C4-2B (cell line): ENCODE measurements around the gene ZSWIM9.

ENCODE experiments used
- H3K27ac ChIP-seq: fragments of 450-650 bp; 2 replicates; pipeline ENCODE4 v1.5.1; 2017
- ZFX ChIP-seq: fragments of 450-650 bp; IDR thresholded peaks from 2 replicates; pipeline ENCODE4 v1.6.1; 2017
- TF ChIP-seq, protein P1 (sequence below): fragments of 450-650 bp; conservative IDR thresholded peaks from 2 replicates; pipeline ENCODE4 v1.5.1; 2017; ENCODE audit warnings: mild to moderate bottlenecking

Gene ZSWIM9

DNA sequence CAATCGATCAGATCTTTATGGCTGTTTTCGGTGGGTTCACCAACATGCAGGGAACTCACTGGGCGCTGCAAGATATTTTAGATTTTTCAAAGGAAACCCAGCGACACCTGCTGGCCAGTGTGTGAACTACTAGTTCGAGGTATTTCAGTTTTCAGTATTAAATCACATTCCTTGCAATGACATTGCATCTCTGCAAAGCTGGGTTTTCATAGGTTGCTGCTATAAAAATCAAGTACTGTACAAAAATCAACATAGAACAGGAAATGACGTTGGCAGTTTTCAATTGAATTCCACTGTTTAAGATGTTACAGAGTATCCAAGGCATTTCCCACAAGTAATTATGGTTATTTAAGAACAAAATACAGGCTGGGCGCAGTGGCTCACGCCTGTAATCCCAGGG, 17.9 kb upstream of the ZSWIM9 start:
- no peak overlapping the region for H3K27ac ChIP-seq
- no peak for TF ChIP-seq ZFX
- TF ChIP-seq, protein P1, sequence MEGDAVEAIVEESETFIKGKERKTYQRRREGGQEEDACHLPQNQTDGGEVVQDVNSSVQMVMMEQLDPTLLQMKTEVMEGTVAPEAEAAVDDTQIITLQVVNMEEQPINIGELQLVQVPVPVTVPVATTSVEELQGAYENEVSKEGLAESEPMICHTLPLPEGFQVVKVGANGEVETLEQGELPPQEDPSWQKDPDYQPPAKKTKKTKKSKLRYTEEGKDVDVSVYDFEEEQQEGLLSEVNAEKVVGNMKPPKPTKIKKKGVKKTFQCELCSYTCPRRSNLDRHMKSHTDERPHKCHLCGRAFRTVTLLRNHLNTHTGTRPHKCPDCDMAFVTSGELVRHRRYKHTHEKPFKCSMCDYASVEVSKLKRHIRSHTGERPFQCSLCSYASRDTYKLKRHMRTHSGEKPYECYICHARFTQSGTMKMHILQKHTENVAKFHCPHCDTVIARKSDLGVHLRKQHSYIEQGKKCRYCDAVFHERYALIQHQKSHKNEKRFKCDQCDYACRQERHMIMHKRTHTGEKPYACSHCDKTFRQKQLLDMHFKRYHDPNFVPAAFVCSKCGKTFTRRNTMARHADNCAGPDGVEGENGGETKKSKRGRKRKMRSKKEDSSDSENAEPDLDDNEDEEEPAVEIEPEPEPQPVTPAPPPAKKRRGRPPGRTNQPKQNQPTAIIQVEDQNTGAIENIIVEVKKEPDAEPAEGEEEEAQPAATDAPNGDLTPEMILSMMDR = peak; percentile 74

GRCh38 chr19:48154003-48154402, 16.5 kb upstream of the ZSWIM9 start:
- no peak overlapping the region for H3K27ac ChIP-seq
- TF ChIP-seq ZFX = no peak
- TF ChIP-seq, protein P1 = no peak

DNA sequence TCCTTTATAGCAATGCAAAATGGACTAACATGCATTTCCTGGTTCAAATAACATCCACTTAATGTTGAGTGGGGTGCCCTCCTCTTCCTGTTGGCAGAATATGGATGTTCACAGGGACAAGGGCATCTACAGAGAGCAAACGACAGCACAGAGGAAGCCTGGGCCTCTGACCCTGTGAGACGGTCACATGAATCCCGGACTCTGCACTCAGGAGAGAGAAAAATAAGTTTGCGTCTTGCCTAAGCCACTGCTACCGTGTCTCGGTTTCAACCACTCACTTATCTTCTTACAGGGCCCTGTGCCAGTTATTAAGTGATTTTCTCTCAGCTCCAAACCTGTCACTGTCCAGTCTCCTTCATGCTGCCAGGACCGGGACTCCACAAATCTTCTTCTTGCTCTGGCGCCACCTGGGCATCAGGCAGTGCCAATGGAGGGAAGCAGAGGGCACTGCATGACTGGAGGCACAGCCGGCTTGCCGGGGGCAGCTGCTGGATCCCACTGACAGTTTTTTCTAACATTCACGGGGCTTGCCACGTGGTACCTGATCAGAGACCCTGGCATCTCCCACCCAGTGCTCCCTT, 12.2 kb upstream of the ZSWIM9 start:
- no peak overlapping the region for H3K27ac ChIP-seq
- TF ChIP-seq, protein P1 = no peak
- TF ChIP-seq ZFX = no peak

DNA sequence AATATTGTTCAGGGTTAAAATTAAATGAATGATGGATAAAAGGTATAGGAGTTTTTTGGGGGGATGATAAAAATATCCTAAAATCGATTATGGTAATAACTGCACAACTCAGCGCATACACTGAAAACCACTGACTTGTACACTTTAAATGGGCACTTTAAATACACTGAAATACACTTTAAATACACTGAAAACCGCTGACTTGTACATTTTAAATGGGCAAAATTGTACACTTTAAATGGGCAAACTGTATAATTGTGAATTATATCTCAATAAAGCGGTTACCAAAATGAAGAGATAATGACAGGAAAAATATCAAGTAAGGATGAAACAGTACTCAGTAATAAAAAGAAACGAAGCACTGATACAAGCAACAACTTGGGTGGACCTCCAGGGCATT, 1.8 kb upstream of the ZSWIM9 start:
- no peak overlapping the region for H3K27ac ChIP-seq
- no peak for TF ChIP-seq ZFX
- TF ChIP-seq, protein P1 = no peak

DNA sequence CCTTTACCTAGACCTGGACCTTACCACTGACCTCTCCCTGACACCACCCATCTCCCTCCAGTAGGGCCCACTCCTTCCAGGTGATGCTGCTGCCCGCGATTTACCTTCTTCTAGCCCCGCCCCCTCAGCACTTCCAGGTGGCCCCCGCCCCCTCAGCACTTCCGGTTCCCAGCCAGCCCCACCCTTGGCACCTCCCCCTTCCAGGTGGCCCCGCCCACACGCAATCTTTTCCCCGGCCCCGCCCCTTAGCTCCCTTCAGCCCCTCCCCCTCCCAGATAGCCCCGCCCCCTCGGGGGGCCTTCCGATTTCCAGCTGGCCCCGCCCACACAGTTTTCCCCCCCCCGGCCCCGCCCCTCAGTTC, 922 bp upstream of the ZSWIM9 start:
- TF ChIP-seq, protein P1 = no peak
- TF ChIP-seq ZFX = no peak
- peak overlapping the region; percentile 91 for H3K27ac ChIP-seq

GRCh38 chr19:48170817-48171347, 402 bp downstream of the ZSWIM9 start:
- peak overlapping the region; percentile 91 for H3K27ac ChIP-seq
- TF ChIP-seq ZFX = no peak
- TF ChIP-seq, protein P1 = no peak

GRCh38 chr19:48171710-48172109, 1.2 kb downstream of the ZSWIM9 start:
- H3K27ac ChIP-seq = no peak overlapping the region; the same call in 1 of the 2 replicates
- TF ChIP-seq, protein P1 = no peak
- no peak for TF ChIP-seq ZFX
